DND-41 (cell line): ENCODE data around the gene HADHB.
"Not testable (repeated sequence)": the region's sequence is repeated elsewhere in the genome, so short reads cannot be mapped to it uniquely, and the experiment has no call there.

Experiments used
- ATAC-seq: fragments of 200-7000 bp; cut with Tn5 transposase; 3 replicates; pipeline ENCODE4 v1.9.1; 2021; ENCODE audit warnings: low read depth; ENCODE audit not compliant: insufficient read depth
- DNase-seq: peaks from one replicate; pipeline ENCODE4 v3.0.0-alpha.2; 2020
- H2AFZ ChIP-seq: 2 replicates; pipeline ENCODE4 v1.6.0; 2012; ENCODE audit warnings: low read depth, low read length
- H3K27ac ChIP-seq: 2 replicates; pipeline ENCODE4 v1.5.1; 2012; ENCODE audit warnings: low read length, inconsistent platforms
- H3K27me3 ChIP-seq: fragments of 200-600 bp; sonication (generic); 2 replicates; pipeline ENCODE4 v1.6.0; 2012; ENCODE audit warnings: low read length, mild to moderate bottlenecking, inconsistent platforms; ENCODE audit not compliant: insufficient read depth, poor library complexity
- H3K36me3 ChIP-seq: 2 replicates; pipeline ENCODE4 v1.5.1; 2012; ENCODE audit warnings: low read length, inconsistent platforms; ENCODE audit not compliant: insufficient read depth
- H3K4me1 ChIP-seq: 2 replicates; pipeline ENCODE4 v1.5.1; 2012; ENCODE audit warnings: mild to moderate bottlenecking, low read length; ENCODE audit not compliant: insufficient read depth
- H3K4me2 ChIP-seq: 2 replicates; pipeline ENCODE4 v1.6.0; 2012; ENCODE audit warnings: mild to moderate bottlenecking, moderate library complexity, low read length, inconsistent platforms; ENCODE audit not compliant: insufficient read depth
- H3K4me3 ChIP-seq, 2 experiments: fragments of 200-600 bp in 1 of 2; shearing (Covaris generic) in 1 of 2; 2 replicates each; pipeline ENCODE4 v1.5.1; 2012 to 2016; ENCODE audit warnings: inconsistent platforms in 2 of 2, low read length in 2 of 2, mild to moderate bottlenecking in 2 of 2, low read depth in 1 of 2, moderate library complexity in 1 of 2
- H3K79me2 ChIP-seq: 2 replicates; pipeline ENCODE4 v1.6.0; 2012; ENCODE audit warnings: low read length, inconsistent platforms; ENCODE audit not compliant: insufficient read depth
- H3K9ac ChIP-seq: 2 replicates; pipeline ENCODE4 v1.6.0; 2012; ENCODE audit warnings: low read depth, mild to moderate bottlenecking, inconsistent platforms, low read length, moderate library complexity
- H3K9me3 ChIP-seq: 2 replicates; pipeline ENCODE4 v1.5.1; 2012; ENCODE audit warnings: low read length, moderate library complexity, mild to moderate bottlenecking, inconsistent platforms; ENCODE audit not compliant: insufficient read depth, severe bottlenecking
- H4K20me1 ChIP-seq: 2 replicates; pipeline ENCODE4 v1.6.0; 2012; ENCODE audit warnings: low read length; ENCODE audit not compliant: insufficient read depth
- EZH2 ChIP-seq: IDR thresholded peaks from 3 replicates; pipeline ENCODE4 v1.6.1; 2012; ENCODE audit warnings: borderline replicate concordance, low read depth, mild to moderate bottlenecking, moderate library complexity, low read length, inconsistent platforms; ENCODE audit not compliant: severe bottlenecking
- TF ChIP-seq, protein P1 (sequence below): IDR thresholded peaks from 2 replicates; pipeline ENCODE4 v1.5.1; 2012; ENCODE audit warnings: borderline replicate concordance, low read length, moderate library complexity, mild to moderate bottlenecking; ENCODE audit not compliant: poor library complexity, severe bottlenecking; ENCODE audit errors: extremely low read depth

Gene HADHB

DNA sequence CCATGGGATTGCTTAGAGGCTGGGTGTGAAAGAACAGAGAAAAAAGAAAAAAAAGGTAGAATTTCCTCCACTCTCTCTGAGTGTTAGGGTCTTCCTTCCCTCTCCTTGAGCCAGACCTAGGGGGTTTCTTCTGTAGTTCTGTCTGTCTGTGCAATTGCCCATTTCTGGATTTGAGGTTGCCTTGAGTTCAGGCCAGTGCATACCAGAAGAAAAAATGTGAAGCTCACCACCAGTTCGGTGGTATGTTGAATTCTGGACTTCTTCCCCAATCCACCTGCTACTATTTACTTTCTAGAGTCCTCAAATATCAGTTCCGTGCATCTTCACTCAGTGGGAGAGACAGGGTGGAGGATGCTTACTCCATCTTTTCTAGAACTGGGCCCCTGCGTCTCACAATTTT lies 85.9 kb downstream of the HADHB start:
- ATAC-seq (no peak), DNase-seq (no peak)
- Histone ChIP-seq H3K36me3 (no peaks in the 10 kb centered on the region), H3K4me3 (no peak overlapping the region), H3K27me3 (no peaks in the 10 kb centered on the region), H3K79me2 (no peaks in the 10 kb centered on the region), H3K4me1 (peaks cover 12% of the 10 kb centered on the region), H2AFZ (0 out of 2 replicates have a peak overlapping the region, but pooled peaks have one; percentile 54), H3K4me2 (no peak overlapping the region), H4K20me1 (no peaks in the 10 kb centered on the region), H3K27ac (no peak overlapping the region), H3K9ac (no peak overlapping the region), H3K9me3 (no peaks in the 10 kb centered on the region)
- TF ChIP-seq, protein P1, sequence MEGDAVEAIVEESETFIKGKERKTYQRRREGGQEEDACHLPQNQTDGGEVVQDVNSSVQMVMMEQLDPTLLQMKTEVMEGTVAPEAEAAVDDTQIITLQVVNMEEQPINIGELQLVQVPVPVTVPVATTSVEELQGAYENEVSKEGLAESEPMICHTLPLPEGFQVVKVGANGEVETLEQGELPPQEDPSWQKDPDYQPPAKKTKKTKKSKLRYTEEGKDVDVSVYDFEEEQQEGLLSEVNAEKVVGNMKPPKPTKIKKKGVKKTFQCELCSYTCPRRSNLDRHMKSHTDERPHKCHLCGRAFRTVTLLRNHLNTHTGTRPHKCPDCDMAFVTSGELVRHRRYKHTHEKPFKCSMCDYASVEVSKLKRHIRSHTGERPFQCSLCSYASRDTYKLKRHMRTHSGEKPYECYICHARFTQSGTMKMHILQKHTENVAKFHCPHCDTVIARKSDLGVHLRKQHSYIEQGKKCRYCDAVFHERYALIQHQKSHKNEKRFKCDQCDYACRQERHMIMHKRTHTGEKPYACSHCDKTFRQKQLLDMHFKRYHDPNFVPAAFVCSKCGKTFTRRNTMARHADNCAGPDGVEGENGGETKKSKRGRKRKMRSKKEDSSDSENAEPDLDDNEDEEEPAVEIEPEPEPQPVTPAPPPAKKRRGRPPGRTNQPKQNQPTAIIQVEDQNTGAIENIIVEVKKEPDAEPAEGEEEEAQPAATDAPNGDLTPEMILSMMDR, result no peak
- no peak for TF ChIP-seq EZH2

DNA sequence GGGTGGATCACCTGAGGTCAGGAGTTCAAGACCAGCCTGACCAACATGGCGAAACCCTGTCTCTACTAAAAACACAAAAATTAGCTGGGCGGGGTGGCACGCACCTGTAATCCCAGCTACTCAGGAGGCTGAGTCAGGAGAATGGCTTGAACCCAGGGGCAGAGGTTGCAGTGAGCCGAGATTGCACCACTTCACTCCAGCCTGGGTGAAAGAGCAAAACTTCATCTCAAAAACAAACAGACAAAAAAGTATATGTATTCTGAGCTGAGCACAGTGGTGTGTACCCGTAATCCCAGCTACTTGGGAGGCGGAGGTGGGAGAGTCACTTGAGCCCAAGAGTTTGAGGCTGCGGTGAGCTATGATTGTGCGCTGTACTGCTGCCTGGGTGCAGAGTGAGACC lies 86.6 kb downstream of the HADHB start:
- ATAC-seq, H4K20me1 ChIP-seq, H3K9ac ChIP-seq: not testable (repeated sequence)

DNA sequence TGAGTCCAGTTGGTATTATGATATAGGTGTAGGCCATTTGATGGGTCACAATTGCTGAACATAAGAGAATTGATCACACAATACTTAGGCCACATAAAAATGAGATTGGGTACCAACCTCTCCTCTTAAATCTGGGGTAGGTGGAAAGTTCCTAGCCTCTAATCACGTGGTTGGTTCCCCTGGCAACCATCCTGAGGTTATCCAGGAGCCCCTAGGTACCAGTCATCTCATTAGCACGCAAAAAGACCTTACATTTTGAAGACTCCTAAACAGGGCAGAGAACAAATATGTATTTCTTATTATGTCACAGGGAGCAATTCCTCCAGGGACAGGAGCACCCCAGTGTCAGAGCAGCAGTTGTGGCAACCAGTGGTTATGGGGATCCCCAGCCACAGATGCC lies 88.6 kb downstream of the HADHB start:
- no peak for TF ChIP-seq EZH2
- TF ChIP-seq, protein P1, result no peak
- Histone ChIP-seq H3K27me3 (no peaks in the 10 kb centered on the region), H3K4me1 (peaks cover 12% of the 10 kb centered on the region), H3K9ac (no peak overlapping the region), H3K79me2 (no peaks in the 10 kb centered on the region), H3K4me2 (no peak overlapping the region), H4K20me1 (no peaks in the 10 kb centered on the region), H3K36me3 (no peaks in the 10 kb centered on the region), H3K9me3 (no peaks in the 10 kb centered on the region), H3K4me3 (no peak overlapping the region), H3K27ac (no peak overlapping the region), H2AFZ (no peak overlapping the region)
- DNase-seq (no peak), ATAC-seq (no peak)

More for the DNA sequence above, 86.6 kb downstream of the HADHB start:
- H3K4me3 ChIP-seq, H3K36me3 ChIP-seq, H3K79me2 ChIP-seq, H2AFZ ChIP-seq, DNase-seq, H3K27ac ChIP-seq, H3K4me2 ChIP-seq, H3K9me3 ChIP-seq, H3K27me3 ChIP-seq: not testable (repeated sequence)
- peaks cover 12% of the 10 kb centered on the region for H3K4me1 ChIP-seq

DNA sequence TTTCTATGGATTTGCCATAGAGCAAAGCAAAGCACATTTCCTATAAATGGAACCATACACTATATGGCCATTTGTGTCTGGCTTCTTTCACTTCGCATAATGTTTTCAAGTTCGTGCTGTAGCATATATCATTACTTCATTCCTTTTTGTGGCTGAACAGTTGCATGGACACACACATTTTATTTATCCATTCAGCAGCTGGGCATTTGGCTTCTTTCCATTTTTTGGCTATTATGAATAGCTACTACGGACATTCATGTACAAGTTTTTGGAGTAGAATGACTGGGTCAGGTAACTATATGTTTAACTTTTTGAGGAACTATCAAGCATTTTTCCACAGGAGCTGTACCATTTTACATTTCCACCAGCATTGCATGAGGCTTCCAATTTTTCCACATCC lies 90.5 kb downstream of the HADHB start:
- Histone ChIP-seq H3K4me1 (peaks cover 5% of the 10 kb centered on the region), H2AFZ (no peak overlapping the region), H4K20me1 (no peaks in the 10 kb centered on the region), H3K4me3 (no peak overlapping the region), H3K79me2 (no peaks in the 10 kb centered on the region), H3K4me2 (no peak overlapping the region), H3K9ac (no peak overlapping the region), H3K36me3 (no peaks in the 10 kb centered on the region), H3K27me3 (no peaks in the 10 kb centered on the region), H3K9me3 (no peaks in the 10 kb centered on the region), H3K27ac (no peak overlapping the region)
- no peak for DNase-seq
- ATAC-seq, result no peak
- TF ChIP-seq, protein P1, result no peak
- TF ChIP-seq EZH2, result no peak
